Ammon's horn (tissue), 1 donor: ENCODE measurements around the gene CEP85.

Source experiments
- DNase-seq: peaks from one replicate; pipeline ENCODE4 v3.0.0-alpha.2; 2016; ENCODE audit warnings: low spot score

The CEP85 gene

DNA sequence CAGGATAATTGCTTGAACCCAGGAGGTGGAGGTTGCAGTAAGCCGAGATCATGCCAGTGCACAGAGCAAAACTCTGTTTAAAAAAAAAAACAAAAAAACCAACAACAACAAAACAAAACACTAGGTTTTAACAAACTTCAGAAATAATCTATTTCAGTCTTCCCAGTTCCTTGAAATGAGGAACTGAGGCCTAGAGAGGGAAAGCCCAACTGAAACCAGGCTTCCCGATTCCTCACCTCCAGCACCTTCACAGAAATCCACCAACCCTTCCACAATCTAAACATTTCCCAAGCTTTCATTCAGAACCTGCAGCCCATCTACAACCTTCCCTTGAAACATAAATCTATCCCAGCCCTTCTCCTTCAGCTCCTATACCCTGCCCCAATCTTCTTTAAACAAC is 83.1 kb downstream of the CEP85 start:
- no peak for DNase-seq

DNA sequence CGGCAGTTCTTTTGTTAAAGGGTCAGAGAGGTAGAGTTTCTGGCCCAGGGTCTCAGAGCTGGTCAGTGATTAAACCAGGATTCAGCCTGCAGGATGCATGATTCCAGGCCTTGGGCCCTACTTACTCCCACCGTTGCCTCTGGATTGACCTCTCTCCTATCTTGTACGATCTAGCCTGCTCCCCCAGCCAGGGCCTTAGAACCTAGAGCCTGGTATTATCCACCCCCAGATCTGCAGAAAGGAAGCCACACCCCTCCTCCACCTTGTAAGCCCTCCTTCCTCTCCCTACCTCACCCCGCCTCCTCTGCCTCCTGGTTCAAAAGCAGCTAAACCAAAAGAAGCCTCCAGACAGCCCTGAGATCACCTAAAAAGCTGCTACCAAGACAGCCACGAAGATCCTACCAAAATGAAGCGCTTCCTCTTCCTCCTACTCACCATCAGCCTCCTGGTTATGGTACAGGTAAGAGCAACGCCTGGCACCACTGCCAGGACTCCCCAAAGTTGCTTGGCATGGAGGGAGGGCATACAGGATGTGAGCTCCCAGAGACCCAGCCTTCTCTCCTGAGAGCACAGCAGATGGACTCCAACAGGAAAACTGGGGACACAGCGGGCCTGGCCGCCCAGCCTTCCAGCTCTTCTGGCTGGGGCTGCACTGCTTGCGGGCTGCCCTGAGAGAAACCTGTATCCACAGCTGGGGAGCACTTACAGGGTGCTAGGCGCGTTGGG is 83.8 kb downstream of the CEP85 start, which contains the start of gene CD52:
TSS of gene CD52 (plus strand) at position 347 of the 726 bp plus-strand sequence. CDS start at position 407, 60 bp downstream.
- DNase-seq = no peak

DNA sequence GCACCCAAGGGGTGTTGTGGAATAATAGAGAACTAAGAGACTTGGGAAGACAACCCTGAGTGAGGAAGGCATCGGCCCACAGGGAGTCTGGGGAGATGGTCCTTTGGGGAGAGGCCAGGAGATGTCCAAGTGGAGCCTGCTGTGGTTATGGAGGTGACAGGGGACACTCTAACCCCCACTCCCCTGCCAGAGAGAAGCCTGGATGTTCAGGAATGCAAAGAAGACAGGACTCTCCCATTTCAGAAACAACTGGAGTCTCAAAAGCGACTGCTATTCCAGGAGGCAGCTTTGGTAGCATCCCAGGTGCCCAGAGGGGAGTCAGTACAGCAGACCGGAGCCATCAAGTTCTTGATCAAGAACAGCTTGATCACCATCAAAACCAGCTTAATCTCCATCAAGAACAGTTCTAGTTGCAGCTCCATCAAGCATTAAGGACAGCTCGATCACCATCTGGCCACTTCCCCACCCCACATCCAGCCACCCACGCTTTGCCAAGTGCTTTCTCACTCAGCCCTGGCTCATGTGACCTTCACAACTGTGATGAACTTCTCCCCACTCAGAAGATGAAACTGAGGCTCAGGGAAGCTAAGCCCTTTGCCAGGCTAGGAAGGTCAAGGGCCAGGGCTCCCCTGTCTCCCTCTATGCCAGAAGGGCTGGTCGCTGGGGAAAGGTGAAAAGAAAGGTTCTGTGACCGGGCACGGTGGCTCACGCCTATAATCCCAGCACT is 84.5 kb downstream of the CEP85 start:
- DNase-seq = peak; percentile 51

DNA sequence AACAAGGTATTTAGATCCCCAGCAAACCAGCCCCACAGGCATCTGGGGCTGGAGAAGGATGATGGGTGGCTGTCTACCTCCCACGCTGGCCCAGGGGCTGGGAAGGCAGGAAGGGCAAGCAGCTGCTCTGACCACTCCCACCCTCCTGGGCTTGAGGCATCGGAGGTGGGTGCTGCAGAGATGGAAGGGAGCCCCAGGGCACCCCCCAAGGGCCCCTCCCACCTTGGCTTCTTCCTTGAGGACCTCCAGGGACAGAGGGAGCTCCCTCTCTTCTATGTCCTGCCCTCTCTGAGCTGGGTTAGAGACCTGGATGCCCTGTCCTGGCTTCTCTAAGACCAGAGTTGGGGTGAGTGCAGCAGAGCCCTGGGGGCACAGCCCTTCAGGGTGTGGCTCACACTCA is 86.9 kb downstream of the CEP85 start:
- DNase-seq = no peak

DNA sequence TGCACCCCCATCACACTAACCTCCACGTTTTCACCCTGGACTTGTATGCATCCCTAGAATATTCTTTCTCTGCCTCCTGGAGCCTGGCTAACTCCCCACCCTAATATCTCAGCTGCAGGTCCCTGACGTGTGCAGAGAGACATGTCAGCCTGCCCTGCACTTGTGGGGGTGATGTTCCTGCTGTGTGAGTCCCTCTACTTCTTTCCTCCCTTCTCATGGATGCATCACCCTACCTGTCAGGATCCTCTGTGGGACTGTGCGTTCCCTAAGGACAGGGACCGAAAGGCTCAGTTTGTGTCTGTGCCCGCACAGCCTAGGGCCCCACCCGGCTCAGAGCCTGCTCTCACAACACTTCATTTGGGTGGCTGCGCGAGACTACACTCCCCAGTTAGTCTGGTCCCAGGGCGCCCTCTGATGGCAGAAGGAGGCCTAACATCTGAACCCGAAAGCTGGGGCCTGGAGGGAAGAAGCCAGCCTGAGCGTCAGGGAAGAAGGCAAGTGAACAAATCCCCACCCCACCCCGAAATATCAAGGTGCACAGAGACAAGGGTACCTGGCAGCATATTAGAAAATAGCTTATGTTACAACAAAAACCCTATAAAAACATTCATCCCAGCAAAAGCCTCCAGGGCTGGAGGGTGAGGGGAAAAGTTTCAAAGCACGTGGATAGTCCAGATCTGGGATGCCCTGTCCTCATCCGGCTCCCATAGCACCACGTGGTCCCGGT is 87.5 kb downstream of the CEP85 start:
- peak; percentile 92 for DNase-seq

DNA sequence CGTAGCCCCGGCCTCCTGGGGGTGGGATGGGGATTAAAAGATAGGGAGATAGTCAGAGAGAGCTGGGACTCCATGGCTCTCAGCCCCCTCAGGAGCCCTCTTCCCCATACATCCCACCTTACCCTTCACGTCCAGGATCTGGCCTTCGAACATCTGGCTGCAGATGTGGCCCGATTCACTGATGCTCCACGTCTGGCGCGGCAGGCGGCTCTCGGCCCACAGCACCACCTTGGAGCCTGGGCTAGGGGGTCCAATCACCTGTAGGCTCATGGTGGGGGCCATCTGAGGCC is 88.0 kb downstream of the CEP85 start:
- DNase-seq = no peak

DNA sequence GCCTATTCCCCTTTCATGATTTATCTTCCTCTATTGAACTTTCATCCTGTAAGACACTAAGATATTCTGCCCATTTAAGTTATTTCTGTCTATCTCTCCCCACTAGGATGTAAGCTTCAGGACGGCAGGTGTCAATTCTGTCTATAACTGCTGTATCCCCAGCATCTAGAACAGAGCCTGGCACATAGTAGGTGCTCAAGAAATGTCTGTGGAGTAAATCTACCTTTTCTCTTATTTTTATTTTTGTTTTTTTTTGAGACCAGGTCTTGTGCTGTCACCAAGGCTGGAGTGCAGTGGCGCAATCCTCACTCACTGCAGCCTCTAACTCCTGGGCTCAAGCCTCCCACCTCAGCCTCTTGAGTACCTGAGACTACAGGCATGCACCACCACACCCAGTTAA is 89.4 kb downstream of the CEP85 start:
- DNase-seq = no peak

DNA sequence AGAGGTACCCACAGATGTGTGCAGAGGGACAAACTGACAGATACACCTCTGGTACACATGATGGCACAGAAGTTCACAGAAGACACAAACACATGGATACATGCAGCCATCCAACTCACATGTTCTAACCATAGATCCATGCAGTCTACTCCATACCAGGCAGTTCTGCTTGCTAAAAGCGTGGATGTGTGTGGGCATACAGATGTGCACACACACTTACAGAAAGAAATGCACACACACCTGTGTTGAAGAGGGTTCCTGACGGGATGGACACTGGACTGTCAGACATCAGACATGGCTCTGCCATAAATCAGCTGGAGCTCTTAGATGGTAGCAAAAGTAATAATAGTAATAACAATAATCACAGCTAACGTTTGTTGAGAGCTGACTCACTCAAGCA is 90.5 kb downstream of the CEP85 start:
- DNase-seq = no peak

DNA sequence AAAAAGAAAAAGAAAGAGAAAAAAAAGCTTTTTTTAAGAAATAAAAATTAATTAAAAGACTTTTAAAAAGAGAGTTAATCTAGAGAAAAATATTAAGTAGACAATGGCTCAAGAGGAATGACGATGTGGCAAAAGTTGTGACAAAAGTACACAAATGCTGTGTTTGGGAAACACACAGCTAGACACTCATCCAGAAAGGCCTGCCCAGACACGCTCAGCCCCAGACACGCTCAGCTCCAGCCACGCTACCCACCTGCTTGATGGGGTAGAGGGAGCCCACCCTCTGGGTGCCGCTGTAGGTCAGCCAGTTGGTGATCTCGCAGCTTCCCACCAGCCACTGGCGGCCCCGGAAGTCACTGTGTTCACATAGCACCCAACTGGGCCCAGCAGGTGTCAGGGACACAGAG is 94.0 kb downstream of the CEP85 start:
- DNase-seq = no peak
